ENCODE measurements around the gene TFPI.

The TFPI gene

DNA sequence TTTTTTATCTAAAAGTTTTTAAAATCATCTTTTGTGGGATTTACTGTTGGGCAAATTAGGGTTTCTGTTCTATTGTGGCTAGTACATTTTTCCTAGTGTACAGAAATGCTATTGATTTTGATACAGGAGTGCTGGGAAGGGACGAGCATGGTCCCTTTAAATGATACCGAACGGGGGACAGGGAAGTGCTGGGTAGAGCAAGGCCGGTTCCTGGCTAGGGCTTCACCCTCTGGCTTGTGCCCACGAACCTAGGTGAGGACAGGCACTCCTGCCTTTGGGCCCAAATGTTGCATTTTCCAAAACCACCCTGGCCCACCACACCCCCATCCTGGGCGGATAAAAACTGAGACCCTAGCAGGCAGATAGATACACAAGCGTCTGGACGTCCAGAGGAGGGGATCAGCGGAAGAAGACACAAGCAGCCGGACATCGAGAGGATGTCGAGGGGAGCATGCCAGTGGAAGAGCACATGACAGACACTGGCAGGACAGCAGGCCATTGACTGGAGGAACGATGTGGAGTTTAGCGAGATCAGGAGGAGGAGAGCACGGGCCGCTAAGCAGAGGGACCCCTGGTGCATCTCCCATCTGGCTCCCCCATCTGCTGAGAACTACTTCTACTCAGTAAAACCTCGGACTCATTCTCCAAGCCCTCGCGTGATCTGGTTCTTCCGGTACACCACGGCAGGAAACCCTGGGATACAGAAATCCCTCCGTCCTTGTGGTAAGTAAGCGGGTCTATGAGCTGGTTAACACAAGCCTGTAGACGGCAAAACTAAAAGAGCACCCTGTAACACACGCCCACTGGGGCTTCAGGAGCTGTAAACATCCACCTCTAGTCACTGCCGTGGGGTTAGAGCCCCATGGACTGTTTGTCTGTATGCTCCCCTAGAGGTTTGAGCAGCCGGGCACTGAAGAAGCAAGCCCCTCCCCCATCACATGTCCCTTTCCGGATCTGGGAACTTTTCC lies 92.7 kb downstream of the TFPI start:
- no peak for DNase-seq

DNA sequence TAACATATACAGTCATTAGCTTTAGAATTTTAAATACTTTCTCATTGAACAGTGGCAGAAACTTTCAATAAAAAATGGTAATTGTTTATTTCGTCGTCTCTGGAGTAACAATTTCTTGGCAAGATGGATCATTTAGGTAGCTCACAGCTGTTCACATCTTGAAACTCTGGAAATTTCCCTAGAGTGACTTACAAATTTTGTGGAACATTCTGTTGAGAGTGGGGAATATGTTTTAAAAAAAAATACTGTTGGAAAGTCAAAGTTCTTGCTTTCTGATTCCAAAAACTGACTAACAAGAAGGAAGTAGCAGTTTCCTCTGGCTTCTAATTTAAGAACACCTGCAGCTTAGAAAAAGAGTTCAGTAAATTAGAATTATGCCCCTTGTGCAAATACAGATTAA lies 95.0 kb downstream of the TFPI start:
- no peak for DNase-seq

DNA sequence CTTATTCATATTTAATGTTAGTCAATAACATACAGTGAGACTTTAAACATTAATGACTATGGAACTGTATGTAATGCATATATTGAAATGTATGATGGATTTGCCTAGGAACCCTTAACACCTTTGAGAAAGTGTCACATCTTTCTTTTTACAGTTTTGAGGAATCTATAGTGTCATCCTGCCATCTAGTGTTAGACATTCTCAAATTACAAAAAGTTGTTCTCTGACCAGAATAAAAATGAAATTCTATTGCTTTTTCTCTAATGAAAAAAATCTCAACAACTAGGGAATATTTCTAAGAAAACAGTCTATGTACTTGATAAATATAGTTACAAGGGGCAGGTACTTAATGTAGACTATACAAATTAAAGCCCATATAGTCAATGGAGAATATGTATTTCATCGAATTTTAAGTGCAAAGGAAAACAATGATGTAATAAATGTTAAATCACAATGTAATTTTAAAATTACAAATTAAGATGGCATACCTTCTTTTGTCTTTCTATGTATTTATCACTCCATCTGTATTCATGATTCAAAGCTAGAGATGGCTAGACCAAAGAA lies 101.1 kb downstream of the TFPI start:
- peak; percentile 82 for DNase-seq

DNA sequence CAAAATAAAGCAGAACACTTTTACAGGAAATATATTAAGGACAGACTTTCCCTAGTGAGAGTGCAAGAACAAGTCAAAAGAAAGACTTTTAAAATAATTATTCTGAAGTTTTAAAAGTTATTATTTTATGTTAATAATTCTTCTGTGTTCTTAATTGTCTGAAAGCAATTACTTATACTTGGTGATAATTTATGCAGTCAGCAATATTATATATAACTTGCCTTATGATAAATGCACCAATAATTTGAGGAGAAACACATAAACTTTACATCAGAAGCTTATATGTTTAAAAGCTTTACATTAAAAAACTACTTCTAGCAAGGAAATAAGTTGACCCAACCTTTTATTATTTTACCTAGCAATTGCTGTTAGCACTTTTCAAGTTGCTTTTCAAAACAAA lies 102.7 kb downstream of the TFPI start:
- no peak for DNase-seq

DNA sequence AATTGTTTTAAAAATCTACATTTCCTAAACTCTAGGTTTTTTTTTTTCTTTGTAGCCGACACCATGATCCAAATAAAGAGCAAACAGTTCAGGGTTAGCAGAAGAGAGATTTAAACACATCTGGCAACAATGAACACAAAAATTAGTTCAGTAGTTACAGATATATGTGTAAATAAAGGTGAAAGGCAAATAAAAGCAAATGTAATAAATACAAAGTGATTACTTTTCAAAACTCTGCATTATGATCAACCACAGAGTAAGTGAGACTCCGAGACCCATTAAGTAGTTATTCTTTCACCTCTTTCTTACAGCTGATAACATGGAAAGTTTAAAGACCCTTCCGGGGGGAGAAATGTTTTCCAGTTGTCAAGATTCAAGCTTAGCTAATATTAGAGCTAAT lies 106.9 kb downstream of the TFPI start:
- no peak for DNase-seq

DNA sequence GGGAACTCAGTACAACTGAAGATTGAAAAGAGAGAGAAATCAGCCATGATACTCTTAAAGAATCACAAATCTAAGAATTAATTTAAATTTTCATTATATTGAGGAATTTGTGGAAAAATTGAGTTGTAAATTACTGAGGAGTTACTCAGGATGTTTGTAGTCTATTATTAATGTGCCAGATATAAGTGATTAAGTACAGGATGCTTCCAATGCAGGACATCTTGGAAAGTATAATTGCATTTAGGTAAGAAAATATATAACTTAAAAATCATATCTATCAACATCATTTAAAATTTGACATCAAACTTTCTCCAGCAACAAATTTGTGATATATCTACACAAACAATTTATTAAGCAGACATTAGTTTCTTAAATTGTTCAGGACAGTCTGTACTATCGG lies 107.5 kb downstream of the TFPI start:
- DNase-seq = no peak

DNA sequence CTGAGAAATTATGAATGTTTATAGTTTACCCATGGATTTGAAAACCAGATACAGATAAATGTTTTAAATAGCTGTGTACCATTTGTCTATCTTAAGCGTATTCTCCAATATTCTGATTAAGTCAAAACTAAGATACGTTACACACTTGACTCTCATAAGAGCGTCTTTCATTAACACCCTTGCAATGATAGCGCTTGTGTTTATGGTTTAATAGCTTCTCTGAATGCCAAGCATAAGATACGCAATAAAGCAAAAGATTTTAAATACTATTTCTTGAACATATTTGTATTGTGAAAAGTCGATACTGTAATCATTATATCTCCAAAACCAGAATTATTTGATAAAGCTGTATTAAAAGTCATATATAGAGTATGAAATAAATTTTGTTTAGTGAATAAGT lies 109.2 kb downstream of the TFPI start:
- no peak for DNase-seq

DNA sequence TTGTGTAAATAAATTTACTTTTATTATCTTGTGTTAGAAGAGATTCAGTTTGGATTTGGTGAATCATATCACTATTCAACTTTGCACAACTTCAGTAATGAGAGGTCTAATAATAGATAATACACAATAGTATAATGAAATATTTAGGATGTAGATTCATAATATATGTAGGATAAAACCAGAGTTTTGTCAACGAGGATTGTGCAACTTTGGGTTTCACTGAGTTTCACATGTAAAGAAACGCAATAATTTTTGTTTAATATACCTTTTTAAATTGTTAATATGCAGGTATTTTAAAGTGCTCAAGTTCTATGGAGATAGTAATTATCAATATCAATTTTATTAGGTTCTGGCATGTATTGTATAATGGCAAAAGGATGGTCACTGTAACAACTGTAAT lies 111.5 kb downstream of the TFPI start:
- DNase-seq = no peak

DNA sequence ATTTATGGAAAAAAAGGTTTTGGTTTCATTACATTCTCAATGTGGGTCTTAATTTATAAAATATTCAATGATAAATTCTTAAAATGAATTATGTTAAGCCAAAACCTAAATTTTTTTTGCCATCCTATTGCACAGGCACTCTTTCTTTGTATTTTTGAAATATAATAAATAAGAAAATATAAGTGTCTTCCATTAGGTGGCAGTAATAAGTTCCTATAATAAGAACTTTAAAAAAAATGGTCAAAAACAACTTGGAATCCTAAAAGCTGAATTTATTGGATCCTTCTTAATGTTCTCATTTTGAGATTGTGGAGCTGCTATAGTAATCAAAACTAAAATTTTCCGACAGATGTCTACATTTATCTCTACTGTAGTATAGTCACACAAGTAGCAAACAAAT lies 111.9 kb downstream of the TFPI start:
- peak; percentile 41 for DNase-seq

DNA sequence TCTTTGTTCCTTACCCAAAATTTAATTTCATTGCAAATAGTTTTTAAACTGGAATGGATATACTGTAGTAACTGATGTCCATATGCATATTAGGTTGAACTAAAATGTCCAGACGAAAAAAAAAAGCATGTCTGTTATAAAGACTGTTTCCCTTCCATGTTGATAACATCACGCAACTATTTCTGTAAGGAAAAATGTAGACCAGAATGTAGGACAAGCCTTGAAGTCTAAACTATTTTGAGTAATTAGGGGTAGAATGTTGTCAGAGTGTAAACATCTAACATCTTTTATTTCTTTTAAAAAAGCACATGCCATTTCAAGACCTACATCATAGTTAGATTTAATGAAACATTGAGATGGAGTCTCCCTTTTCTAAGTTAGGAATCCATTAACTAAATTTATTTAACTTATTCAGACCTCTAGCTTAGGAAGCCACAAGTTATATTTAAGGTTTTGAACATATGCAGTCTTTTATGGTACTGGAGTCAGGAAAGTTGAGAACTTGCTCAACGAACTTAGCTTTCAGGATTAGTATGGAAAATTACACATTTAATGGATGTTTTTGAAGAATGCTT lies 114.0 kb downstream of the TFPI start:
- no peak for DNase-seq

DNA sequence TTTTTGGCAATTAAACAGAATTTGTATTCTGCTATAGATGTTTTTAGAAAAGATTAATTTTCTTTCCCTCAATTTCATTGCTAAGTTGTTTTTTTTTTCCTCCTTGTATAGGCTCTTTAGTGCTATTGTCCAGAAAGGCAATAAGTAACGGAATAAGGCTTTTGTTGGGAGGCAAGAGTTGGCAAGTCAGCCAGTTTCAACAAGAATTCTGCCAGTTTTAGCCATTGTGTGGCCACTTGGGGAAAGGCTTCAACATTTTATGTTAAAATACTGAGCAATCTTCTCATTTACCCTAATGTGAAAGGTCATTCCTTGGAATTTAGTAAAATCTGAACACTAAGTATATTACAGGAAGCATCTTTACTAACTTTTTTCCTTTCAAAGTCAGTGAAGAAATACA lies 115.8 kb downstream of the TFPI start:
- no peak for DNase-seq

DNA sequence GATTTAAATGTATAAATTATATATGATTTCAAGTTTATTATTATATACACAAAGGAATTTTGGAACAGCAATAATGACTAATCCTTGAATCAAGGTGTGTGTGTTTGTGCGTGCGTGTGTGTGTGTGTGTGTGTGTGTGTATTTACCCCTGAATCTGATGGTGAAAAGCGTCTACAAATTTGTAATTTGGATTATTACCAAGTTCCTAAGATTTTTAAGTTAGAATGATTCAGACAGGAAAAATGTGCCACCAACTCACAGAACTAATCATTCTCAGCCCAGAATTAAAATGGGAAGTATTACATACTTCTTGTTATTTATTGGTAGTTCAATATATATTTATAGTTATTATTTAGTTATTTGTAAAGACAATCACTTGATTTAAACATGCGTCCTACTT lies 118.5 kb downstream of the TFPI start:
- DNase-seq = no peak

DNA sequence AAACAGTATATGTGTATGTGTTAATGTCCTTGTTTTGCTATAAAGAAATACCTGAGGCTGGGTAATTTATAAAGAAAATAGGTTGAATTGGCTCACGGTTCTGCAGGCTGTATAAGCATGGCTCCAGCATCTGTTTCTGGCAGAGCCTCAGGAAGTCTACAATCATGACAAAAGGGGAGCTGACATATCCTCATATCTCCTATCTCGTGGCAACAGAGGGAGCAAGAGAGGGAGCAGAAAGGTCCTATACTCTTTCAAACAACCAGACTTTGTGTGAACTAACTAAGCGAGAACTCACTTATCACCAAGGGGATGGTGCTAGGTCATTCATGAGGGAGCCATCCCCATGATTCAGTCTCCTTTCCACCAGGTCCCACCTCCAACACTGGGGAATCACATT lies 119.2 kb downstream of the TFPI start:
- no peak for DNase-seq

DNA sequence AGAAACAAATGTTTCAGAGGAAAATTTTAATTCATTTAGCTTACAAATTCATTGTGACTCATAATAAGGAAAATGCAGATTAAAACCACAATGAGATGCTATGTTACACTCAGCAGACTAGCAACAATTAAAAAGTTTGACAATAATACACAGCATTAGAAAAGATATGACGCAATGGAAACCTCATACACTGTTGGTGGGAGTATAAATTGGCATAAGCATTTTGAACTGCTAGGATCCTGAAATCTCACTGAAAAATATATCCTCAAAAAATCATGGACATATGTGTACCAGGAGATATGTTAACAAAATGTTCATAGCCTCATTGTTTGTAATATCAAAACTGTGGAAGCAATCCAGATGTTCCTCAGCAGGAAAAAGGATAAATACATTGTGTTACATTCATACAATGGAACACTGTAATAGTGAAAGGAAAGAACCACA lies 119.9 kb downstream of the TFPI start:
- DNase-seq = no peak

DNA sequence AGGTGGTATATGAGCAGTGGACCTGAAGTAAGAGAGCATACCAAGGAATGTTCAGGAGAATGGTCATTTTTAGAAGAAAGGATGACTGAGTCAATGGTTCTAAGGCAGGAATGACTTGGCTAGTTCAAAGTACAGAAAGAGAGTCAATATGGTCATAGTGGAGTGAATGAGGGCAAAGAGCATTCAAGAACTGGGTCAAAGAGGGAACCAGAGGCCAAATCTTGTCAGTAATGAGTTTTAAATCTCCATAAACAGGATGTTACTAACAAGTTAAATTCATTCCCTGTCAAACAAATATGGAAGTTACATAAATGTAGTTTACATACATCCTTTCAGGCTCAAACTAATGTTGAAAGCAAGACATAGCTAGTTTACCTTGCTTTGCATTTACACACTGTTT lies 122.3 kb downstream of the TFPI start:
- no peak for DNase-seq

DNA sequence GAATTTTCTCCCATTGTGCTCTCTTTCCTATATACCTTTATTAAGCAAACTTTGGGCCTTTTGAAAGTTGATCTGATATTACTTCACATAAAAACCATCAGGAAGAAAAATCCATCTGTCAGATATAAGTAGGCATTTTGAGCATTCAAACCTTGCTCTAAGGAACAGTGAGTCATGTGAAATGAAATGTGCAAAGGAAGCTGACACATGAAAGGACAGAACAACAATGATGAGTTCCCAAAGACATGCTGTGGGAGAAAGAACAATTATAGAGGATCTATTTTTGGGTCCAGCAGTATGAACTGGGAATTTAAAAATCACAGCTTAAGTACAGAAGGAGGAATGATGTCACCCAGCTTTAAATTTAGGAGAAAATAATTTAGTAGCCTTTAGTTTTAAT lies 124.2 kb downstream of the TFPI start:
- no peak for DNase-seq

DNA sequence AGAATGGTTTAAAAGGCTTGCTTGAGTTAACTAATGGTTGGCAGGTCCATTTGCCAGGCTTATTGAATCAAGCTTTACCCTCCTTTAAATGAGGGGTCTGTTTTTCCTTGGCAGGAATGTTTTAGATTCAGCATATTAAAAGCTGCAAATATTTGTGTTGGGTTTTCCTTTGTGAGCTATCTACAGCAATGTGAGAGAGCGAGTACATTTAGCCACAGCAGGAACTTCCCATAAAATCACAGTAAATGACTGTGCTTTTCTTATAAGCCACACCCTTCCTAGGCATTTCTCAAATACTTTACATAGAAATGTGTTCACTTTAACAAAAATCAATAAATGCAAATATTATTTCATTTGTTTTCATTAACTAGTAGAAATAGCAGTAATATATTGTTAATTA lies 130.1 kb downstream of the TFPI start:
- DNase-seq = no peak

DNA sequence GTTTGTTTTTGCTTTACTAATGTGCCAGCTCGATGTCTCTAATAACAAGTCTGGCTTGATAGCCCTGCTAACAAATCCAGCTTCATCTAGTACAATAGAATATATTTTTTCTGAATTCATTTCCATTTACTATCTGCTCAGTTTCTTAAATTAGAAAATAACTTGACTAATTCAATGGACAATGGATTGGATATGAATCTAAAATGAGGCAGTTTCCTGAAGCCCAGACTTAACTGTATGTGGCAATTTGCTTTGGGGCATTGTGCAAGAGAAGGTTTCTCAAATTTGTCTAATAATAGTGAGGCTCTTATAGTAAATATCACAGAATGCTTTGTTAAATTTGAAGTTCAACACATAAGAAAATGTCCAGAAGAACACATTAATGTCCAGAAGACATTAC lies 132.0 kb downstream of the TFPI start:
- no peak for DNase-seq

DNA sequence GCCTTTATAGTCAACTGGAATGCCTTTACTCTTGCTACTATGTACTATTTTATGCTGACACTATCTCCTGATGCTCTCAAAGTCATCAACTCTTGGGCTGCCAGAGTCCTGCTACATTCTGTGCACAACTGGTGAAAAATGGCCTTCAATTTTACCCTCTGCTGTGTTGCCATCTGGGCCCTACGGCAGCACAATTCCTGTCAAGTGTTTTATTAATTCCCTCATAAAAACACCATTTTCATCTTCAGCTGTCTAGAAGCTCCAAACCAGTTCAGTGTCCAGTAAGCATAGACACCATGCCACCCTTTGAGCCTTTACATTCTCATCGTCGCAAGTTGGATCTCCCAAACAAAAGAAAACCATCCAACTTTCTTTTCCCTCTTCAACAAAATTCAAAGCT lies 132.7 kb downstream of the TFPI start:
- no peak for DNase-seq

DNA sequence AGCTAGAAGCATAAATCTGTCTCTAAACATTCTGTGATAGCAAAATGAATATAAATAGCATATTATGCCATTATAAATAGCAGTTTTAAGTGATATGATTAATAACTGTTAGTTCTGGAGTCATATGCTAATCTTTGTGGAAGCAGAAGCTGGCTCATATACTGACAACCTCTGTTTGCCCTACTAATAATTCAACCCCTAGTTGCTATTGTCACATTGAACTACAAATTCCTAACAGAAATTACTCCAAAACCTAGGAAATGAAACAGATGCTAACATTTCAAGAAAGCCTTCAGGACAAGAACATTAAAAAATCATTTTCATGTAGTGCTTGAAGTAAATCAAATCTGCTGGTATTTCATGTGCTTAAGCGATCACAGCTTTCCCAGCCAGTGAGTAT lies 134.4 kb downstream of the TFPI start:
- no peak for DNase-seq

DNA sequence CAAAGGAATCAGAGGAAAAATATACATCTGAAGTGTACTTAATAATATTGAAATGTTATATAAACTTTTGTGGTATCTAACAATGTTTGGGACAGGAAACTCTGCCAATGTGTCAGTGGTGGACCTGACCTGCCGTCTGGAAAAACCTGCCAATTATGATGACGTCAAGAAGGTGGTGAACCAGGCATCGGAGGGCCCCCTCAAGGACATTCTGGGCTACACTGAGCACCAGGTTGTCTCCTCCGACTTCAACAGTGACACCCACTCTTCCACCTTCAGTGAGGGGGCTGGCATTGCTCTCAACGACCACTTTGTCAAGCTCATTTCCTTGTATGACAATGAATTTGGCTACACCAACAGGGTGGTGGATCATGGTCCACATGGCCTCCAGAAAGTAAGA lies 138.8 kb downstream of the TFPI start:
- no peak for DNase-seq

All from DMS53 (cell line).